HepG2 (cell line): ENCODE data around the gene C2orf15.

Source experiments
- MEF2D ChIP-seq: sonication (generic); formaldehyde crosslinking; IDR thresholded peaks from 2 replicates; pipeline ENCODE4 v1.5.1; 2020; ENCODE audit warnings: mild to moderate bottlenecking, missing genetic modification reagents
- REL ChIP-seq: sonication (generic); formaldehyde crosslinking; conservative IDR thresholded peaks from 2 replicates; pipeline ENCODE4 v1.8.0; 2022; ENCODE audit warnings: mild to moderate bottlenecking, missing genetic modification reagents, moderate library complexity
- ZNF629 ChIP-seq: sonication (generic); formaldehyde crosslinking; conservative IDR thresholded peaks from 2 replicates; pipeline ENCODE4 v1.5.0; 2020; ENCODE audit warnings: missing genetic modification reagents
- TF ChIP-seq, protein P1 (sequence below): sonication (generic); formaldehyde crosslinking; IDR thresholded peaks from 2 replicates; pipeline ENCODE4 v1.9.0; 2021; ENCODE audit warnings: missing genetic modification reagents, borderline replicate concordance
- TF ChIP-seq, protein P2 (sequence below): sonication (generic); formaldehyde crosslinking; IDR thresholded peaks from 2 replicates; pipeline ENCODE4 v1.4.0; 2020; ENCODE audit warnings: missing genetic modification reagents

DNA sequence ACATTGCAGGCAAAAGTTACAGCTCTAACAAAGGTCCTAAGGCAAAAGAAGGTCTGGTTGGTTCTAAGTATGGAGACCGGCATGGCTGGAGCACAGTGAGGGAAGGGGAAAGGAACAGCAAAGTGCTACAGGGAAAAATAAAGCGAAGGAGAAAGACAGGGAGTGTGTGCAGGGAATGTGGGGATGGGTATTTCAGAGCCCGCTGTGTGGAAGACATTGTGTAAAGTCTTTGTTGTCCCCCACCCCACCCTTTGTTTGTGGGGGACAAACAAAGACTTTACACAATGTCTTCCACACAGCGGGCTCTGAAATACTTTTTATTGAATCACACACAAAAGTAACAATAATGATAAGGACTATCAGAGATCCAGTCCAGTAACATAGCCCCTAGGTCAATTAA lies 28.9 kb upstream of the C2orf15 start:
- TF ChIP-seq REL (no peak), ZNF629 (no peak), MEF2D (CRISPR knock-in tag) (no peak)
- TF ChIP-seq, protein P1, sequence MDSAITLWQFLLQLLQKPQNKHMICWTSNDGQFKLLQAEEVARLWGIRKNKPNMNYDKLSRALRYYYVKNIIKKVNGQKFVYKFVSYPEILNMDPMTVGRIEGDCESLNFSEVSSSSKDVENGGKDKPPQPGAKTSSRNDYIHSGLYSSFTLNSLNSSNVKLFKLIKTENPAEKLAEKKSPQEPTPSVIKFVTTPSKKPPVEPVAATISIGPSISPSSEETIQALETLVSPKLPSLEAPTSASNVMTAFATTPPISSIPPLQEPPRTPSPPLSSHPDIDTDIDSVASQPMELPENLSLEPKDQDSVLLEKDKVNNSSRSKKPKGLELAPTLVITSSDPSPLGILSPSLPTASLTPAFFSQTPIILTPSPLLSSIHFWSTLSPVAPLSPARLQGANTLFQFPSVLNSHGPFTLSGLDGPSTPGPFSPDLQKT = no peak
- TF ChIP-seq, protein P2, sequence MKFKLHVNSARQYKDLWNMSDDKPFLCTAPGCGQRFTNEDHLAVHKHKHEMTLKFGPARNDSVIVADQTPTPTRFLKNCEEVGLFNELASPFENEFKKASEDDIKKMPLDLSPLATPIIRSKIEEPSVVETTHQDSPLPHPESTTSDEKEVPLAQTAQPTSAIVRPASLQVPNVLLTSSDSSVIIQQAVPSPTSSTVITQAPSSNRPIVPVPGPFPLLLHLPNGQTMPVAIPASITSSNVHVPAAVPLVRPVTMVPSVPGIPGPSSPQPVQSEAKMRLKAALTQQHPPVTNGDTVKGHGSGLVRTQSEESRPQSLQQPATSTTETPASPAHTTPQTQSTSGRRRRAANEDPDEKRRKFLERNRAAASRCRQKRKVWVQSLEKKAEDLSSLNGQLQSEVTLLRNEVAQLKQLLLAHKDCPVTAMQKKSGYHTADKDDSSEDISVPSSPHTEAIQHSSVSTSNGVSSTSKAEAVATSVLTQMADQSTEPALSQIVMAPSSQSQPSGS (CRISPR knock-in tag) = no peak
